ENCODE results near the gene ZNF318. TPM values are rescaled to one million over a fixed set of nuclear protein-coding genes. Genes with fewer than 3 reads are reported as not detected.

The ZNF318 gene
- total RNA-seq, 4 donors from 2014 or later = 20.9 to 35.5 (median 24.8) TPM

- 51% methylated on average over 3 of the region's 3 CpGs for WGBS
- H3K27me3 ChIP-seq = no peaks in the 10 kb centered on the region
- H3K27ac ChIP-seq = no peak overlapping the region
- TF ChIP-seq POLR2AphosphoS5 (IDR thresholded peaks at IDR 0.05) = no peak
- TF ChIP-seq EP300 (IDR thresholded peaks at IDR 0.05) = no peak
- no peak for TF ChIP-seq CTCF (IDR thresholded peaks at IDR 0.05)
- TF ChIP-seq POLR2A (IDR thresholded peaks at IDR 0.05) = no peak
- no peak for DNase-seq (ENCODE audit: low spot score in 2 of 2)
- H3K9me3 ChIP-seq = no peaks in the 10 kb centered on the region
- peaks cover 45% of the 10 kb centered on the region for H3K36me3 ChIP-seq
- no peaks in the 10 kb centered on the region for H3K4me1 ChIP-seq
- no peak overlapping the region for H3K4me3 ChIP-seq
Measured at GRCh38 chr6:43336382-43336781, 33.1 kb downstream of the ZNF318 start.

GRCh38 chr6:43335469-43335868 lies 34.0 kb downstream of the ZNF318 start:
- TF ChIP-seq POLR2AphosphoS5 (IDR thresholded peaks at IDR 0.05) = no peak
- TF ChIP-seq EP300 (IDR thresholded peaks at IDR 0.05) = no peak
- no peak for TF ChIP-seq POLR2A (IDR thresholded peaks at IDR 0.05)
- TF ChIP-seq CTCF (IDR thresholded peaks at IDR 0.05) = no peak
- H3K27me3 ChIP-seq = no peaks in the 10 kb centered on the region
- H3K4me3 ChIP-seq = no peak overlapping the region
- no peak for DNase-seq (ENCODE audit: low spot score in 2 of 2)
- WGBS = 89% methylated on average over 3 of the region's 3 CpGs
- no peaks in the 10 kb centered on the region for H3K9me3 ChIP-seq
- no peaks in the 10 kb centered on the region for H3K4me1 ChIP-seq
- peaks cover 36% of the 10 kb centered on the region for H3K36me3 ChIP-seq
- no peak overlapping the region for H3K27ac ChIP-seq

- Histone ChIP-seq H3K27ac (no peak overlapping the region), H3K9me3 (no peaks in the 10 kb centered on the region), H3K4me1 (no peaks in the 10 kb centered on the region), H3K4me3 (no peak overlapping the region), H3K27me3 (no peaks in the 10 kb centered on the region), H3K36me3 (peaks cover 27% of the 10 kb centered on the region)
- TF ChIP-seq EP300 (IDR thresholded peaks at IDR 0.05) (no peak), CTCF (IDR thresholded peaks at IDR 0.05) (peak; percentile 5 to 25)
- DNase-seq (ENCODE audit: low spot score in 2 of 2) = no peak
- WGBS = 45% methylated on average over 2 of the region's 2 CpGs
Measured at GRCh38 chr6:43334466-43335095, 34.9 kb downstream of the ZNF318 start.

- 76% methylated on average over 4 of the region's 4 CpGs for WGBS
- Histone ChIP-seq H3K9me3 (no peaks in the 10 kb centered on the region), H3K4me3 (no peak overlapping the region), H3K36me3 (peaks cover 2% of the 10 kb centered on the region), H3K27me3 (no peaks in the 10 kb centered on the region), H3K4me1 (no peaks in the 10 kb centered on the region), H3K27ac (no peak overlapping the region)
- no peak for TF ChIP-seq CTCF (IDR thresholded peaks at IDR 0.05)
- no peak for TF ChIP-seq EP300 (IDR thresholded peaks at IDR 0.05)
- no peak for TF ChIP-seq POLR2A (IDR thresholded peaks at IDR 0.05)
- no peak for TF ChIP-seq POLR2AphosphoS5 (IDR thresholded peaks at IDR 0.05)
- no peak for DNase-seq (ENCODE audit: low spot score in 2 of 2)
Measured at GRCh38 chr6:43331891-43332290, 37.6 kb downstream of the ZNF318 start.

GRCh38 chr6:43331470-43331869 lies 38.0 kb downstream of the ZNF318 start:
- H3K4me3 ChIP-seq = no peak overlapping the region
- no peaks in the 10 kb centered on the region for H3K27me3 ChIP-seq
- H3K9me3 ChIP-seq = no peaks in the 10 kb centered on the region
- WGBS = 72% methylated on average over 1 of the region's 1 CpG
- DNase-seq (ENCODE audit: low spot score in 2 of 2) = no peak
- no peaks in the 10 kb centered on the region for H3K4me1 ChIP-seq
- peaks cover 4% of the 10 kb centered on the region for H3K36me3 ChIP-seq
- TF ChIP-seq CTCF (IDR thresholded peaks at IDR 0.05) (no peak), EP300 (IDR thresholded peaks at IDR 0.05) (no peak), POLR2AphosphoS5 (IDR thresholded peaks at IDR 0.05) (no peak), POLR2A (IDR thresholded peaks at IDR 0.05) (no peak)
- no peak overlapping the region for H3K27ac ChIP-seq
